Raji (cell line): ENCODE data around the gene KRT6C.

Experiments used
- POLR2A ChIP-seq: IDR thresholded peaks from 2 replicates; pipeline ENCODE4 v1.6.1; 2011; ENCODE audit warnings: low read depth, low read length, control low read depth; ENCODE audit not compliant: insufficient read depth

KRT6C gene

DNA sequence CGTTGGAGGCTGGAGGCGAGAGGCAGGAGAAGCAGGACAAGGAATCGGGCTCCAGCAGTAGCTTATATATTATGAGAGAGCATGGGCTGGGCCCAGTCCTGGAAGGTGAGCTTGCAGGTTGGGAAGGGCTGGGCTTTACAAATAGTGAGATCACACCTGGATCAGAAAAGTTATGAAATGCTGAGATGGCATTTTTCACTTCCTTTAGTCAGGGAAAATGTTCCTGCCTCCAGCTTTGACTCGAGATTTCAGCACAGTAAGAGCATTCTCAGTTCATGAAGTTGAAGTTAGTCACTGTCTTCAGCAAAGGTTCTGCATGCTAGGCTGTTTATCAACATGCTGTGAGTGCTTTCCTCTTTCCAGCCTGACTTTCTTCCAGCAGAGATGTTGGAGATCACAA, at the start of gene KRT6C:
Gene KRT6C, minus strand, starts transcription at position 38 of the 400 bp plus-strand sequence. CDS start 68 bp downstream, outside the sequence.
- TF ChIP-seq POLR2A, result no peak

GRCh38 chr12:52522346-52523011, 48.9 kb upstream of the KRT6C start:
- TF ChIP-seq POLR2A, result no peak

DNA sequence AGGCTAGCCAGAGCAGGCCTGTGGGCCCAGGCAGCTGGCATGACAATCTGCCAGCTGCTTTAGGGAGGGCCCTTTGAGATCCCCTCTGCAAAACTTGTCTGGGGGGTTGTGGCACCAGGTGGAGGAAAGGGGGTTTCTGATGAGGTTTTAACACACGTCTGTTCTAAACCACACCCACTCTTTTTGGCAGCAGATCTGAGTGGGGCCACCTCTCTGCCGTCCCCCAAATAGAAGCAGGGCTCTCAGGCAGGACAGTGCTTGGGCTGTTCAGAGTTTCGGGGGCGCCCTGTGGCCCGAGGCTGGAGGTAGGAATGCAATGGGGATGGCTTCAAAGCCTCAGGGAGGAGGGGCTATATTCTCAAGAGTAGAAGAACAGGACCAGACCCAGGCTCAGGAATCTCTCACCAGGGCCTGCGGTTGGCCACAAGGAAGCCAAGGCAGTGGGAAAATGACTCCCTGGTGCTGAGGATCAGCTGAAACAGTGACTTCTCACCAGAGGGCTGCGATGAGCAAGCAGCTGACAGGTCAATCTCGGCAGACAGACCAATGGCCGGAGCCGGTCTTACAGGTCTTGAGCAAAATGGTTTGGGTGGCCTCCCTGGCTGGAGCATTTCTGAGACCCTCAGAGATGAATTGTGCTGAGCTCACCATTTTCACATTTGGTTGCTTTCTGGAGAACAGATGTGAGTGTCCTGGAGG, 48.1 kb upstream of the KRT6C start:
- no peak for TF ChIP-seq POLR2A

DNA sequence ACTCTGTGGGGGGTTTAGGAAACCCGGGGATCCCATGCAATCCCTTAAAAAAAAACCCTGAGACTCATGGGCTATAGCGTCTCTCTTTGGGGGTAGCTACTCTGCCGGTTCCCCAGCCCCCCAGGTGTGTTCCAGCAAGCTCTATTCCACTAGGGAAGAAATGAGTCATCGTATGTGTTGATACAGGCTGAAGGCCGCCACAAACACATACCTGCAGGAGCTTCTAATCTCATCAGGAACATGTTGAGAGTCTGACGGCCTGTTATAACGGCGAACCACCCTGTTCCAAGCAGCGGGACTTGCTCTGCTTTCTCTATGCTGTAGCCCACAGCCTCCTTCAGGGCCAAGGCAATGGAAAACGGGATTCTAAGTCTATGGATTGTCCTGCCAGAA, 47.6 kb upstream of the KRT6C start:
- TF ChIP-seq POLR2A, result no peak

GRCh38 chr12:52519826-52520662, 46.4 kb upstream of the KRT6C start, which contains the start of gene KRT5:
Gene KRT5, minus strand, starts transcription at chr12:52520394. Its CDS starts 98 bp downstream, at chr12:52520296.
- TF ChIP-seq POLR2A, result no peak

GRCh38 chr12:52519387-52519703, 45.7 kb upstream of the KRT6C start:
- TF ChIP-seq POLR2A, result no peak

DNA sequence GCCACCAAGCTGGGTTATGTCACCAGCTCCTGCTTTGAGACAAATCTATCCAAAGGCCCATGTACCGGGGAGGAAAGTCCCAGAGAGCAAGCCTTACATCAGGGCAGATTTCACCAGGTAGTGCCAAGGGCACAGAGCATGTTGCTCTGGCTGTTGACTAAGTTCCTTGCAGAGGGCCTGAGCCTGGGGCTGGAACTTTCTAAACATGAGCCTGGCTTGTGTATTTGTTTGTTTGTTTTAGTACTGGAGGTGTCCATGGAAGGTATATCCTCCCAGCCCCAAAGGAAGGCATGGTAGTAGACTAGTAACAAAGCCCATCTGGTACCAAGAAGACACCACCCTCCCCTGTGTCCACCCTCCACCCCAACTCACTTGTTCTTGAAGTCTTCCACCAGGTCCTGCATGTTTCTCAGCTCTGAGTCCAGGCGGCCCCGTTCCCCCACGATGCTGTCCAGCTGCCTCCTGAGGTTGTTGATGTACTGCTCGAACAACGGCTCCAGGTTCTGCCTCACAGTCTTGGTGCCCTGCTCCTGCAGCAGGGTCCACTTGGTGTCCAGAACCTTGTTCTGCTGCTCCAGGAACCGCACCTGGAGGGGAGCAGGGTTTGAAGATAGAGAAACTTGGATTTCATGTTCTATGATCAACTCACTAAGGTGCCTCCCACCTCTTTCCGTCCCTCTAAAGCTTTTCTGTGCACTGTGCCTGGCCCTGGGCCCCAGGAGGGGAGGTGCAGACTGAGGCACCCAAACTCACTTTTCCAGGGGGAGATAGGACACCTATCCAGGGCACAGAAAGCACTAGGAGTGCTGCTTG, 45.2 kb upstream of the KRT6C start:
- no peak for TF ChIP-seq POLR2A

DNA sequence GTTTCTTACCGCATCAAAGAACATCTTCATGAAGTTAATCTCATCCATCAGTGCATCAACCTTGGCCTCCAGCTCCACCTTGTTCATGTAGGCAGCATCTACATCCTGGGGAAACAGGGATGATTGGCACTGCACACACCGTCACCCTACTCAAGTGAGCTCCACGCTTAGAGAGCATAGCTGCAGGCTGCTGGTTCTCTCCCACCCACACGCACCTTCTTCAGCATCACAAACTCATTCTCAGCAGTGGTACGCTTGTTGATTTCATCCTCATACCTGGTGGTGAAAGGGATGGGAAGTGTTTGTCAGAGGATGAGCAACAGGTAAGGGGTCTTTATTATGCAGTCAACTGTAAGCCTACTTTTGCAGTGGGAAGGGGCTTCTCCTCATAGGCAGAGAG, 44.3 kb upstream of the KRT6C start:
- no peak for TF ChIP-seq POLR2A

- no peak for TF ChIP-seq POLR2A
Measured at GRCh38 chr12:52517005-52517835, 43.6 kb upstream of the KRT6C start.

DNA sequence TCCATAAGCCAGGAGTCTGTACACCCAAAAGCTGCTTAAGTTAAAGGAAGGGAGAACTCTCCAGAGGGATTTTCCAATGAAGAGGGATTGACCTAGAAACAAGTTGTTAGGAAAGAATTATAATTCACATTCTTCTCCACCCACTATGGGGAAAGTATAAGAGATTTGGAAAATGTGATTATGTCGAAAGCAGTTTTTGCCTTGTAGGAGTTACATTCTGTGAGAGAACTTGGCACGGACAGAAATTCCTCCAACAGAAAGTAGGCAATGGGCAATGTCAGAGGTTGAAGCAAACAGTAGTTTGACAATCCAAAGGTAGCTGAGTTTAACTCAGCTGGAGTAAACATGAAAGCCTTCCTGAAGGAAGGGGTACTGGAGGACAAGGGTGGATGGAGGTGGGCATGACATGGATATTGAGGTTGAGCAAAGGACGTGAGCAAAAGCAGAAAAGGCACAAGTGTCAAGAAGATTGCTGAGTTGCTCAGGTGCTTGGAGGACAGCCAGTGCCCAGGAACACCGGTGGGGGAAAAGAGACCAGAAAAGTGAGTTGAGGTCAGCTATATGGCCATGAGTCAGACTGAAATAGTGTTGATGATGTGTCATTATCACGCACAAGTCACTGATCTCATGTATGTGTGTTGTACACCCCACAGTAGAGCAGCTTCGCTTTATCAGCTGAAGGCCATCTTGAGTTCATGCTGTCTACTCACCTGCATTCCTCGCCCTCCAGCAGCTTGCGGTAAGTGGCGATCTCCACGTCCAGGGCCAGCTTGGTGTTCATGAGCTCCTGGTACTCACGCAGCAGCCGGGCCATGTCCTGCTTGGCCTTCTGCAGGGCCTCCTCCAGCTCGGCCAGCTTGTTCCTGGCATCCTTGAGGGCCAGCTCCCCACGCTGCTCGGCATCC, 42.6 kb upstream of the KRT6C start:
- no peak for TF ChIP-seq POLR2A

- TF ChIP-seq POLR2A, result no peak
Measured at GRCh38 chr12:52515319-52515646, 41.7 kb upstream of the KRT6C start.

GRCh38 chr12:52514471-52515318, 41.1 kb upstream of the KRT6C start:
- TF ChIP-seq POLR2A, result no peak
